DOHH2 (cell line): ENCODE data around the gene JAM2.
A peak's percentile ranks its signal among the peaks of the same experiment; 100 is the strongest.

Experiments
- H3F3A ChIP-seq: fragments of 200-600 bp; sonication (generic), shearing (Covaris generic); 2 replicates; pipeline ENCODE4 v1.6.0; 2016; ENCODE audit warnings: antibody characterized with exemption, mild to moderate bottlenecking; ENCODE audit not compliant: control insufficient read depth, insufficient read depth
- H3K27ac ChIP-seq: fragments of 200-600 bp; sonication (generic); 2 replicates; pipeline ENCODE4 v1.5.1; 2014; ENCODE audit warnings: low read depth, mild to moderate bottlenecking, low read length, moderate library complexity
- H3K27me3 ChIP-seq: fragments of 200-600 bp; sonication (generic); 2 replicates; pipeline ENCODE4 v1.6.1; 2014; ENCODE audit warnings: mild to moderate bottlenecking, low read length, mixed read lengths; ENCODE audit not compliant: control insufficient read depth
- H3K36me3 ChIP-seq: fragments of 200-600 bp; sonication (generic); 2 replicates; pipeline ENCODE4 v1.6.1; 2014; ENCODE audit warnings: mild to moderate bottlenecking, low read length, moderate library complexity, mixed read lengths; ENCODE audit not compliant: control insufficient read depth
- H3K4me1 ChIP-seq: fragments of 200-600 bp; sonication (generic); 2 replicates; pipeline ENCODE4 v1.6.1; 2014; ENCODE audit warnings: mild to moderate bottlenecking, low read length, mixed read lengths; ENCODE audit not compliant: control insufficient read depth
- H3K4me2 ChIP-seq: fragments of 200-600 bp; sonication (generic); 2 replicates; pipeline ENCODE4 v1.6.0; 2014; ENCODE audit warnings: mild to moderate bottlenecking, low read length, moderate library complexity
- H3K4me3 ChIP-seq: fragments of 200-600 bp; sonication (generic); 2 replicates; pipeline ENCODE4 v1.5.1; 2014; ENCODE audit warnings: mild to moderate bottlenecking, low read length, mixed read lengths
- H3K79me2 ChIP-seq: fragments of 200-600 bp; sonication (generic); 2 replicates; pipeline ENCODE4 v1.6.1; 2014; ENCODE audit warnings: mild to moderate bottlenecking, low read length, mixed read lengths; ENCODE audit not compliant: control insufficient read depth
- H3K9me2 ChIP-seq: fragments of 200-600 bp; sonication (generic); replicated peaks from 2 replicates; pipeline ENCODE4 v1.6.1; 2014; ENCODE audit warnings: mild to moderate bottlenecking, low read length, mixed read lengths; ENCODE audit not compliant: control insufficient read depth
- H3K9me3 ChIP-seq: fragments of 200-600 bp; sonication (generic); 2 replicates; pipeline ENCODE4 v1.6.1; 2014; ENCODE audit warnings: antibody characterized with exemption, low read length, mixed read lengths; ENCODE audit not compliant: control insufficient read depth, insufficient read depth
- H4K20me1 ChIP-seq: fragments of 200-600 bp; sonication (generic); 2 replicates; pipeline ENCODE4 v1.6.0; 2014; ENCODE audit warnings: low read depth, mild to moderate bottlenecking, antibody characterized with exemption, low read length, moderate library complexity; ENCODE audit not compliant: control insufficient read depth, insufficient read depth
- CTCF ChIP-seq: fragments of 200-600 bp; sonication (generic); IDR thresholded peaks from one replicate; pipeline ENCODE4 v1.5.1; 2014; ENCODE audit warnings: antibody characterized with exemption, mild to moderate bottlenecking, low read depth, low read length; ENCODE audit not compliant: poor library complexity, severe bottlenecking
- EZH2phosphoT487 ChIP-seq: fragments of 200-600 bp; sonication (generic); IDR thresholded peaks from 2 replicates; pipeline ENCODE4 v1.6.1; 2017; ENCODE audit warnings: borderline replicate concordance, mild to moderate bottlenecking, antibody characterized with exemption, low read length, moderate library complexity, mixed read lengths

Gene JAM2

GRCh38 chr21:25608044-25608737 lies 30.9 kb upstream of the JAM2 start:
- peak overlapping the region; percentile 97 for H3K4me3 ChIP-seq
- H3K79me2 ChIP-seq: peaks cover 38% of the 10 kb centered on the region
- TF ChIP-seq EZH2phosphoT487: no peak
- TF ChIP-seq CTCF: peak; percentile 93
- no peaks in the 10 kb centered on the region for H3F3A ChIP-seq
- H3K36me3 ChIP-seq: peaks cover 39% of the 10 kb centered on the region
- H3K4me1 ChIP-seq: peaks cover 31% of the 10 kb centered on the region
- H3K27ac ChIP-seq: no peak overlapping the region
- H3K9me3 ChIP-seq: no peaks in the 10 kb centered on the region
- H3K4me2 ChIP-seq: peak overlapping the region; percentile 71
- H3K27me3 ChIP-seq: no peaks in the 10 kb centered on the region
- H4K20me1 ChIP-seq: peaks cover 5% of the 10 kb centered on the region; the same call in 1 of the 2 replicates
- H3K9me2 ChIP-seq: no peaks in the 10 kb centered on the region

GRCh38 chr21:25614441-25614840 lies 24.6 kb upstream of the JAM2 start:
- Histone ChIP-seq H3K9me3 (no peaks in the 10 kb centered on the region), H3K4me3 (no peak overlapping the region), H3F3A (no peaks in the 10 kb centered on the region)

GRCh38 chr21:25615880-25616279 lies 23.2 kb upstream of the JAM2 start:
- no peaks in the 10 kb centered on the region for H3K9me3 ChIP-seq
- H3K79me2 ChIP-seq: no peaks in the 10 kb centered on the region
- H3K4me3 ChIP-seq: no peak overlapping the region
- no peak overlapping the region for H3K4me2 ChIP-seq
- H3K36me3 ChIP-seq: no peaks in the 10 kb centered on the region
- H4K20me1 ChIP-seq: no peaks in the 10 kb centered on the region
- no peaks in the 10 kb centered on the region; the same call in 1 of the 2 replicates for H3K27me3 ChIP-seq
- no peaks in the 10 kb centered on the region for H3K9me2 ChIP-seq
- TF ChIP-seq EZH2phosphoT487 (no peak), CTCF (no peak)
- H3F3A ChIP-seq: no peaks in the 10 kb centered on the region
- H3K27ac ChIP-seq: no peak overlapping the region
- H3K4me1 ChIP-seq: no peaks in the 10 kb centered on the region

More at GRCh38 chr21:25614441-25614840, 24.6 kb upstream of the JAM2 start:
- H3K79me2 ChIP-seq: no peaks in the 10 kb centered on the region
- no peaks in the 10 kb centered on the region for H3K36me3 ChIP-seq
- TF ChIP-seq CTCF (no peak), EZH2phosphoT487 (no peak)
- H4K20me1 ChIP-seq: no peaks in the 10 kb centered on the region
- H3K4me1 ChIP-seq: no peaks in the 10 kb centered on the region
- no peaks in the 10 kb centered on the region; the same call in 1 of the 2 replicates for H3K27me3 ChIP-seq
- H3K9me2 ChIP-seq: no peaks in the 10 kb centered on the region
- H3K4me2 ChIP-seq: no peak overlapping the region
- no peak overlapping the region for H3K27ac ChIP-seq
